Kidney tubule cell (primary cell): Measurements from ENCODE around the gene IQCB1.
A peak's percentile ranks its signal among the peaks of the same experiment; 100 is the strongest.
"Not testable (repeated sequence)": the region's sequence is repeated elsewhere in the genome, so short reads cannot be mapped to it uniquely, and the experiment has no call there.

ENCODE experiments used
- DNase-seq: peaks from one replicate; pipeline ENCODE4 v3.0.0-alpha.2; 2018; ENCODE audit warnings: low spot score

The IQCB1 gene, protein sequence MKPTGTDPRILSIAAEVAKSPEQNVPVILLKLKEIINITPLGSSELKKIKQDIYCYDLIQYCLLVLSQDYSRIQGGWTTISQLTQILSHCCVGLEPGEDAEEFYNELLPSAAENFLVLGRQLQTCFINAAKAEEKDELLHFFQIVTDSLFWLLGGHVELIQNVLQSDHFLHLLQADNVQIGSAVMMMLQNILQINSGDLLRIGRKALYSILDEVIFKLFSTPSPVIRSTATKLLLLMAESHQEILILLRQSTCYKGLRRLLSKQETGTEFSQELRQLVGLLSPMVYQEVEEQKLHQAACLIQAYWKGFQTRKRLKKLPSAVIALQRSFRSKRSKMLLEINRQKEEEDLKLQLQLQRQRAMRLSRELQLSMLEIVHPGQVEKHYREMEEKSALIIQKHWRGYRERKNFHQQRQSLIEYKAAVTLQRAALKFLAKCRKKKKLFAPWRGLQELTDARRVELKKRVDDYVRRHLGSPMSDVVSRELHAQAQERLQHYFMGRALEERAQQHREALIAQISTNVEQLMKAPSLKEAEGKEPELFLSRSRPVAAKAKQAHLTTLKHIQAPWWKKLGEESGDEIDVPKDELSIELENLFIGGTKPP

DNA sequence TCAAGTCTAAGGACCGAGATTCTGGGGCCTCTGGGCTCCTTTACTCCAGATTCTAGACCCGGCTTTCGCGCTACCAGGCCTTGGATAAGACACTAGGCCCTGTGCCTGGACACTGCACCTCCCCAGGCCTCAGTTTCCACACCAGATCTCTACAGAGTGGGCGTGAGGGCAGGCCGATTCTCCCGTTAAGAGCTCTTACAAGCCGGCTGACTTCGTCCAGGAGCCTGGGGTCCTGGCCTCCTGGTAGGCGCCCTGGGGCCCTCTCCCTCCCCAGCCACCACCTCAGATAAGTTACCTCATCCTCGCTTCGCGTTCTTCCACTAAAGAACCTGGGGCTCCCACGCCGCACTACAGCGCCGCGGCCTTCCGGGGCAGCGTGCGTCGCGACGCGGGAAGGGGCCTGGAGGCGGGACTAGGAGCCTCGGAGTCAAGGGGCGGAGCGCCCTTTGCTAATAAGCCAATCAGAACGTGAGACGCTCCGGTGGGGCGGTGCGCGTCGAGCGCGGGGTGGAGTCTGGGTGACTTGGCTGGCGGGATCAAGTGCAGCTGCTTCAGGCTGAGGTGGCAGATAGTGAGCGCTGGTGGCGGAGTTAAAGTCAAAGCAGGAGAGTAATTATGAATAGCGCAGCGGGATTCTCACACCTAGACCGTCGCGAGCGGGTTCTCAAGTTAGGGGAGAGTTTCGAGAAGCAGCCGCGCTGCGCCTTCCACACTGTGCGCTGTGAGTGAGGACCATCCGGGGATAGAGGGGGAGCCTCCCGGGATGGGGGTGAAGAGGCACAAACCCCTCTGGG lies at the start of gene IQCB1, which contains the start of gene EAF2:
IQCB1 (minus strand) TSS at position 390 of the 794 bp plus-strand sequence. CDS start 6,100 bp downstream, outside the sequence.
EAF2 (plus strand) TSS at position 539 of the 794 bp plus-strand sequence; CDS start at position 616, 77 bp downstream.
- peak; percentile 97 for DNase-seq

DNA sequence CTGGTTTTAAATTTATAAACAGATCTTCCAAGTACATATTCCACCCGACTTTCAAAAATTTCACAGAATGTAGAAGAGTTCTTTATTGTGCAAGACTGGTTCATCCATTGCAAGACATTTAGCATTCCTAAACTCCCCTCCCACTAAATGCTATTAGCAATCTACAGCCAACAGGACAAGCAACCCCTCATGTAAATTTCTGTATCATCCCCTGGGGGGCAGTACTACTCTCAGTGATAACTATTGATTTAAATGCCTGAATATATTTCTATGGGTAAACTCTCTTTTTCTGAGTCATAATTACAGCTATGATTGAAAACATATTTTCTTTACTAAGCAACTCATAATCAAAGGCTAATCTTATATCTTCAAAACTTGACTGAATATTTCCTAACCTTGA lies 48.6 kb upstream of the IQCB1 start:
- DNase-seq: peak; percentile 33

DNA sequence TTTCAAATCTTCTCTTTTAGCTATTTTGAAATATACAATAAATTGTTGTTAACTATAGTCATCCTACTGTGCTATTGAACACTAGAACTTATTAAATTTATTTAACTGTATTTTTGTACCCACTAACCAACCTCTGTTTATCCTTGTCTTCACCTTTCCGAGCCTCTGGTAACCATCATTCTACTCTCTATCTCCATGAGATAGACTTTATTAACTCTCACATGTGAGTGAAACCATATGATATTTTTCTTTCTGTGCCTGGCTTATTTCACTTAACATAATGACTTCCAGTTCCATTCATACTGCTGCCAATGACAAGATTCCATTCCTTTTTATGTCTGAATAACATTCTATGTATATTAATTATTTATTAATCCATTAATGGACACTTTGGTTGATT lies 43.6 kb upstream of the IQCB1 start:
- no peak for DNase-seq

DNA sequence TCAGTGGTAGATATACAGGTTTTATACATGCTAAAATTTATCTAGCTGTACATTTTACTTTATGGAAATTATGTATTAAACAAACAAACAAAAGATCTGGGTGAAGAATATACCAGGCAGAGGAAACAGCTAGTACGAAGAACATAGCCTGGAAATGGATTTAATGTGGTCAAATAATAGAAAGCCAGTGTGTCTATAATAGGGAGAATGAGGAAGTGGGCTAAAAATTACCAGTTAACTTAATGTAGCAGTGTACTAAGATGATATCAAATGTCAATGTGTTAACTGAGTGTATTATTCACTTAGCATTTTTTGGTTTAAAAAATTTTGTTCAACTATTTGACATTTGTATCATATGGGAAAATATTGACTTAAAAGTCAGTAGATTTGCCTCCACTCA lies 36.6 kb upstream of the IQCB1 start:
- DNase-seq: peak; percentile 11

DNA sequence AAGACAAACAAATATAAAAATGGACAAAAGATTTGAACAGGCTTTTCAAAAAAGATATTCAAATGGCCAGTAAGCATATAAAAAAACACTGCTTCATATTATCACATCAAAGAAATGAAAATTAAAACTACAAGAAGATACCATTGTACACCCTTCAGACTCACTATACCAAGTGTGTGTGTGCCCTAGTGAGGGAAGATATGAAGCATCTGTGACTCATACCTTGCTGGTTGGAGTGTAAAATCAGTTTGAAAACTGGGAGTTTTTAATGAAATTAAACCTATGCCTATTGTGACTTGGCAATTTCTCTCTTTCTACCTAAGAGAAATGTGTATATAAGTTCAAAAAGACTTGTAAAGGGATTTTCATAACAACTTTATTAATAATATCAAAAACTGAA lies 35.9 kb upstream of the IQCB1 start:
- peak; percentile 14 for DNase-seq

DNA sequence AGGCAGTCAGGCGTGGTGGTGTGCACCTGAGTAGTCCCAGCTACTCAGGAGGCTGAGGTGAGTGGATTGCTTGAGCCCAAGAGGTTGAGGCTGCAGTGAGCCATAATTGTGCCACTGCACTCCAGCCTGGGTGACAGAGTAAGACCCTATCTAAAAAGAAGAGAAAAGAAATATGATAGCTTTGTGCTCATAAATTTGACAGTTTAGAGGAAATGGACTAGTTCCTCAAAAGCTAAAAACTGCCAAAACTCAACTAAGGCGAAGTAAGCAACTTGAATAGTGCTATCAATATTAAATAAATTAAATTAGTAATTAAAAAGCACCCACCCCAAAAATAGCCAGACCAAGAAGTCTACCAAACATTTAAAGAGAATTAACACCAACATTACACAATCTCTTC lies 34.9 kb upstream of the IQCB1 start:
- DNase-seq: no peak

DNA sequence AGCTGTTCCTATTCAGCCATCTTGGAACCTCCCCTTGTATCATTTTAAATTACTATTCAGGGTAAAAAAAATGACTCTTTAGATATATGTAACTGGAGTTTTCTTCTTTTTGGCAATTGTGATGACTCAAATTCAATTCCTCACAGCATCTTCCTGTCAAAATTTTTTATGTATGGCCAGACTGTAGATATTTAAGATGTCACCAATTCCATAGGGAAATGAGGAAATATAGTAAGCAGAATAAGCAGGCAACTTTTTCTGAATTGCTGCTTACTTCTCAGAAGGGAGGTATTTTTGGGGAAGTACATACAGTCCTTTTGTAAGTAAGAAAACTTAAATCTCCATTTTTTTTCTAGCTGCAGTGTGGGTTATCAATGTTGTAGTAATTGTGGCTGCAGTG lies 28.9 kb upstream of the IQCB1 start:
- no peak for DNase-seq

DNA sequence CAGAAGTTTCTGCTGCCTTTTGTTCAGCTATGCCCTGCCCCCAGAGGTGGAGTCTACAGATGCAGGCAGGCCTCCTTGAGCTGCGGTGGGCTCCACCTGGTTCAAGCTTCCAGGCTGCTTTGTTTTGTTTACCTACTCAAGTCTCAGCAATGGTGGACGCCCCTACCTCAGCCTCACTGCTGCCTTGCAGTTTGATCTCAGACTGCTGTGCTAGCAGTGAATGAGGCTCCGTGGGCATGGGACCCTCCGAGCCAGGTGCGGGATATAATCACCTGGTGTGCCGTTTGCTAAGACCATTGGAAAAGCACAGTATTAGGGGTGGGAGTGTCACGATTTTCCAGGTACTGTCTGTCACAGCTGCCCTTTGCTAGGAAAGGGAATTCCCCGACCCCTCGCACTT lies 28.4 kb upstream of the IQCB1 start:
- DNase-seq: not testable (repeated sequence)

DNA sequence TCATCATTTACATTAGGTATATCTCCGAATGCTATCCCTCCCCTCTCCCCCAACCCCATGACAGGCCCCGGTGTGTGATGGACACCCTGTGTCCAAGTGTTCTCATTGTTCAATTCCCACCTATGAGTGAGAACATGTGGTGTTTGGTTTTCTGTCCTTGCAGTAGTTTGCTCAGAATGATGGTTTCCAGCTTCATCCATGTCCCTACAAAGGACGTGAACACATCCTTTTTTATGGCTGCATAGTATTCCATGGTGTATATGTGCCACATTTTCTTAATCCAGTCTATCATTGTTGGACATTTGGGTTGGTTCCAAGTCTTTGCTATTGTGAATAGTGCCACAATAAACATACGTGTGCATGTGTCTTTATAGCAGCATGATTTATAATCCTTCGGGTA lies 22.9 kb upstream of the IQCB1 start:
- not testable (repeated sequence) for DNase-seq

DNA sequence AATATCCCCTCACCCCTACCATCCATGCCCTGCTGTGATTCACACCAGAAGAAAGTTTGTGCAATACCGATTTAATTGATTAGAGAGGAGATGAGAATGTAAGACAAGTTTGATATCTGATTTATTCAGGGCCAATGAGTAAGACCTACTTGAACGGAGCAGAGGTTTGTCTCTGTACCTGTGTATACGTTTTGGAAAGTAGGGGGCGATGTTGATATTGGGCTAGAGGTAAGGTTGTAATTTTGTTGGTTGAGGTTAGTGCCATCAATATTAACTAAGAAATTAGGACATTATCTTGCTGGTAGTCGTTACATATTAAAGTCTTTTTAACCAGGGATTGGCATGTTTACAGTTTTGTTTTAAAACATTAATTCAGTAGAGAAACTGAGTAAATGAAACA lies 20.7 kb upstream of the IQCB1 start:
- DNase-seq: peak; percentile 42

DNA sequence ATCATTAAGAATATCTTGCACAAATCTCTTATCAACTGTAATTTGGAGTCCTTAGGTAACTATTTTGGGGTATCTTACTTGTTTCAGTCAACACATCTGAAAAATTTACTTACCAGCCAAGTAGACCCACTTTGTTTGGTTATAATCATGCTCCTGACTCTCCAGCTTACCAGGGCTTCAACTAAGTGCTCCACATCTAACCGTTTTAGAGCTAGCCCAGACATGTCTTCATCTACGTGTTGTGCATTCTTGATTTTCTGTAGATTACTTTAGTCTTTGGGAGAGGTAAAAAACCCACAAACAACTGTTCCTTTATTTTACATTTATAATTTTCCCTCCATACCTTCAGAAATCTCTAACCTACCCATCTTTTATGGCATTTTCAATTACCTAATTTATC lies 17.4 kb upstream of the IQCB1 start:
- no peak for DNase-seq

DNA sequence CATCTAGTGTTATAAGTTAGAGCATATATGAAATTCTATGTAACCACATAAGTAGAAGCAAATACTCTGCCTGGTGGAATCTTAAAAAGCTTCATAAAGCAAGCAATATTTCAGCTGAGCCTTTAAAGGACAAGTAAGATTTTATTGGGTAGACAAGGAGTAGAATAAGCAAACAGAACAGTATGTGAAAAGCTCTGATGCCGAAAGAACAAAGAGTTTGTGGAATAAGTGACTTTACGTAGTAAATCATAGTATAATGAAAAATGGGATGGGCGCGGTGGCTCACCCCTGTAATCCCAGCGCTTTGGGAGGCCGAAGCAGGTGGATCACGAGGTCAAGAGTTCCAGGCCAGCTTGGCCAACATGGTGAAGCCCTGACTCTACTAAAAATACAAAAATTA lies 10.0 kb upstream of the IQCB1 start:
- no peak for DNase-seq

DNA sequence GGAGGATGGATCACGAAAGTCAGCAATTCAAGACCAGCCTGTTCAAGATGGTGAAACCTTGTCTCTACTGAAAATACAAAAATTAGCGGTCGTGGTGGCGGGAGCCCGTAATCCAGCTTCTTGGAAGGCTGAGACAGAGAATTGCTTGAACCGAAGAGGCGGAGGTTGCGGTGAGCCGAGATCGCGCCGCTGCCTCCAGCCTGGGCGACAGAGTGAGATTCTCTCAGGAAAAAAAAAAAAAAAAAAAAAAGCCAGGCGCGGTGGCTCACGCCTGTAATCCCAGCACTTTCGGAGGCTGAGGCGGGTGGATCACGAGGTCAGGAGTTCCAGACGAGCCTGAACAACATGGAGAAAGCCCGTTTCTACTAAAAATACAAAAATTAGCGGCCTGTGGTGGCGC lies 5.1 kb upstream of the IQCB1 start:
- no peak for DNase-seq

DNA sequence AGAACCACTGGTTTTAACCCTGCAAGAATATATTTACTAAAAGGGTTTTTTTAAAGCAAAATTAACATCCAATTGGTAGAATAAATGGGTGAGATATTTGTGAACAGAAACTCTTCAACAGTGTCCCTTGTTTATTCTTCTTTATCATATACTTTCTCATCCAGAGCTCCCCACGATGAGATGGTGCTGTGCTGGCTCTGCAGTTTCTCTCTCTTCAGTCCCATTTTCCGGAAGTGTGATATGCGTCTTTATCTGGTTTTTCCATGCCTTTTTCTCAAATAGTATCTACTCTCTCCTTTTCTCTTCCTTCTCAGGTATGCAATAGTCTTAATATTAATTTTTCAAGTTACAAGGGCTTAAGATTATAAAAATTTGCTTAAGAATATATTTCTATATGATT lies 1.6 kb upstream of the IQCB1 start:
- no peak for DNase-seq

DNA sequence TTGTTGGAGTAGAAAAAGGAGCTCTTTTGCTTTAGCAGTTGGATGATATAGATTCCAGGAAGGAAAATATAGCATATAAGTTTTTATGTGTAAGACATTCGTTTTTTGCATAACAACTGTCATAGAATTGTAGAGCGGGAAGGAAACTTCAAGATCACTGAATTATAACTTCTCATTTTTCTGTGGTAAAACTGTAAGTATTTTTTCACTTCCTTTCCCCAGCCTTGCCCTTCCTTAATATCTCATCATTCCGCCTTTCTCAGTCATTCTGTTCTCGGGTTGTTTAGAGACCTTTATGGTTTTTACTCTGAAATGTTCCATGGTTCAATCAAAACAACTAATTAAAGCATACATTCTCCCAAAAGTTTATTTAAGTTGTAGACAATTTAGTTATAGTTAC lies 1.2 kb upstream of the IQCB1 start:
- DNase-seq: no peak

DNA sequence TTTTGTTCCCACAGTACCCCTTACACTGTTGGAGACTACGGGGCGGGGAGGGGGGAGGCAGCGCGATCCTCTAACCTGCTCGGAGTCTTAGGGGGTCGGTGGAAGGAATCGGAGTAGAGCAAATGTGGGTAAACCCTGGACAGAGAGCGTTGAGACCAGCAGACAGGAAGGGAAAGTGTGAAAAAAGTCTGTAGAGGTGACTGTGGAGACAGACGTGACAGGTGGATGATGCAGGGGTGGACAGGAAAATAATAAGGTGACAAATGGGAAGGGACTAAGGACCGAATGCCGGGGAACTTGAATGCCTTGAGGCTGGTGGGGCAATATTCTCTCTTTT lies 573 bp upstream of the IQCB1 start:
- peak; percentile 26 for DNase-seq

DNA sequence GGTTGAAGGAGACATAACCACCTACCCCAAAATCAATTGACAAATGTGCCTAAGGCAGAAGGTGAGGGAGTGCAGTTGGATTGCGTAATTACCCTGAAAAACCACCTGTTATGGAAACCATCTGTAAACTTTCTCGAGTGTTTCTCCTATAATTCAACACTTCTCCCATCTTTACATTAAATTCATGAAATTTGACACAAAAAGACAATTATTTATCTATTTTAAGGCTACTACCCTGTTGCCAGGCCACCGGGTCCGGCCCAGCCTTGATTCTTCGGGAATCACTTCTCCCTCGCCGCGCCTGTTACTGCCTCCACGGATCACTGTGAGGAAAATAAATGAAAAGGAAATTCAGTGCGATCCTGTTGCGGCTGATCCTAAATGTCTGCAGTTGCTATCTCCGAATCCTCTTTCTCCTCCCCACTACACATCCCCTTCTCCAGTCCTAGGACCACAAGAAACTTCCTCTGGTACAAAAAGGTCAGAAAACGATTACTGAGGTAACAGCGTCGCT lies 646 bp downstream of the IQCB1 start:
- peak; percentile 13 for DNase-seq

DNA sequence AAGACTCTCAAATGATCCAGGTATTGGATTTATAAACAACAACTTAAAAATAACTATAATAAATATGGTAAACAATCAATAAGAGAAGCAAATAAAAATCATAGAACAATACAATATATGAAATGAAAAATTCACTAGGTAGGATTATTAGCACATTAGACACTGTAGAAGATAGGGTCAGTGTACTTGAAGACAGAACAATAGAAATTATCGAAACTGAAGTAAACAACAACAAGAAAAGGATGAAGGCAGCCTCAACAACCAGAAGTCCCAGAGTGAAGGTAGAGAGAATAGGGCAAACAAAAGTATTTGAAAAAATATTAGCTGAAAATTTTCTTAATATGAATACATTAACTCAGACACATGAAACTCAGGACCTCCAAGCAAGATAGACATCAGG lies 11.9 kb downstream of the IQCB1 start:
- no peak for DNase-seq

DNA sequence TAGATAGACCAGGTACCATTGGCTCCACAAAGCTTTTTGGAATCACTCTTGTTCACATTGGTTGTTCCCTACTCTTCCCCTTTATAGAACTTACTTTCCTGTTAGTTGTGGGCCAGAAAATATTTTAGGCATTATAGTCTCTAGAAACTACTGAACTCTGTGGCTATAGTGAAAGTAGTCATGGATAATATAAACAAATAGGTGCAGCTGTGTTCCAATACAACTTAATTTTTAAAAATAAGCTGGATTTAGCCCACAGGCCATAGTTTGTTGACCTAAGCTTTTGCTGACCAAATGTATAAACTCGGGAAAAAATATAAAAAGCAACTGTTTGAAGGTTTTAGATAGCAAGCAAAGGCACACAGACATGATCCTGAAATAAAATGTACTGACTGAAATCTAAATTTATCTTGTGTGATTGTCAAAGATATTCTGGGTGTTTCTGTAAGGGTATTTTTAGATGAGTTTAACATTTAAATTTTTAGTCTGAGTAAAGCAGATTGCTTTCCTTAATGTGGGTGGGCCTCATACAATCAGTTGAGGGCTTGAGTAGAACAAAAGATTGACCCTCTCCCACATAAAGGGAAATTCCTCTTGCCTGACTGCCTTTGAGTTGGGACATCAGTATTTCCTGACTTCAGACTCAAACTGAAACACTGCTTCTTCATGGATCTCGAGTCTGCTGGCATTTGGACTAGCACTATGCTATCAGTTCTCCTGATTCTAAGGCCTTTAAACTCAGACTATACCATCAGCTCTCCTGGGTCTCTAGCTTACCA lies 13.2 kb downstream of the IQCB1 start:
- no peak for DNase-seq

DNA sequence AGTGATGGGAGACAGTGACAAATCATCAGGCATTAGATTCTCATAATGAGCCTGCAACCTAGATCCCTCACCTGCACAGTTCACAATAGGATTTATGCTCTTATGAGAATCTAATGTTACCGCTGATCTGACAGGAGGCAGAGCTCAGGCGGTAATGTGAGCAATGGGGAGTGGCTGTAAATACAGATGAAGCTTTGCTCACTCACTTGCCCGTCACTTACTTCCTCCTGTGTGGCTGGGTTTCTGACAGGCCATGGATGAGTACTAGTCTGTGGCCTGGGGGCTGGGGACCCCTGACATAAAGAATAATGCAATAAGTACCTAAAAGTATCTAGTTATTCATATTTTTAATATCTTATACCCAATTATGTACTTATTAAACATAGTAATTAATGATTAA lies 15.6 kb downstream of the IQCB1 start:
- no peak for DNase-seq

DNA sequence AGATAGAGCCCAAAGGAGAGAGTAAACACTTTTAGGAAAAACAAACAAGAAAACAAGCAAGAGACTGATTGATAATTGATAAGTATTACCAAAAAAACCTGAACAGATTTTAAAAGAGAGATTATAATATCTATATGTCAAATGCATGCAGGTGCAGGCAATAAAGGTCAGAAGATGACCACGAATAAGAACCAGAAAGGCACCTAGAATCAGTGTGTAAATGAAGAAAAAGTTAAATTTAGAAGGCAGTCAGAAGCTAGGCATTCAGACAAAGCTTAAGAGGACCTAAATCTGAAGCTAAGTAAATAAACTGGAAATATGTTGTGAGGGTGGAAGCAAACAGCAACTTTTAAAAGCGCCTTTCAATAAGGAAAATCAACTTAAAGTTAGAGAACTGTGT lies 16.3 kb downstream of the IQCB1 start:
- no peak for DNase-seq

DNA sequence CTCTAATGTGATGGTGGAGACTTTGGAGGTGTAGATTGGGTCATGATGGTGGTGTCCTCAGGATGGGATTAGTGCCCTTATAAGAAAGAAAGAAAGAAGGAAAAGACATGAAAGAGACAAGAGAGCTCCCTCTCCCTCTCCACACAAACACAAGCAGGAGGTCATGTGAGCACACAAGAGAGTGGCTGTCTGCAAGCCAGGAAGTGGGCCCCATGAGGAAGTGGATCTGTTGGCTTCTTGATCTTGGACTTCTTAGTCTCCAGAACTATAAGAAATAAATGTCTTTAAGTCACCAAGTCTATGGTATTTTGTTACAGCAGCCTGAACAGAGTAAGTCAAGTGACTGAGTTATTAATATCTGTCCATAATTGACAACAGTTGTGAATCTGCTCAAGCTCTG lies 17.1 kb downstream of the IQCB1 start:
- no peak for DNase-seq
